Measurements from ENCODE around the gene AHNAK.
"Not testable (repeated sequence)": the region's sequence is repeated elsewhere in the genome, so short reads cannot be mapped to it uniquely, and the experiment has no call there.

The AHNAK gene

GRCh38 chr11:62535802-62536201 is 10.8 kb downstream of the AHNAK start:
- DNase-seq (ENCODE audit: low read depth): no peak

GRCh38 chr11:62534779-62535545 is 11.6 kb downstream of the AHNAK start:
- DNase-seq (ENCODE audit: low read depth): no peak

- no peak for DNase-seq (ENCODE audit: low read depth)
Measured at GRCh38 chr11:62532096-62532495, 14.5 kb downstream of the AHNAK start.

- DNase-seq (ENCODE audit: low read depth): no peak
Measured at GRCh38 chr11:62516736-62517371, 29.8 kb downstream of the AHNAK start.

- DNase-seq (ENCODE audit: low read depth): no peak
Measured at GRCh38 chr11:62514151-62514550, 32.5 kb downstream of the AHNAK start.

GRCh38 chr11:62513626-62514025 is 33.0 kb downstream of the AHNAK start:
- no peak for DNase-seq (ENCODE audit: low read depth)

GRCh38 chr11:62512961-62513360 is 33.6 kb downstream of the AHNAK start:
- DNase-seq (ENCODE audit: low read depth): no peak

GRCh38 chr11:62508336-62509058 is 38.1 kb downstream of the AHNAK start:
- DNase-seq (ENCODE audit: low read depth): no peak

- no peak for DNase-seq (ENCODE audit: low read depth)
Measured at GRCh38 chr11:62507125-62507422, 39.5 kb downstream of the AHNAK start.

GRCh38 chr11:62506413-62507124 is 40.0 kb downstream of the AHNAK start:
- no peak for DNase-seq (ENCODE audit: low read depth)

GRCh38 chr11:62505440-62506091 is 41.0 kb downstream of the AHNAK start:
- DNase-seq (ENCODE audit: low read depth): no peak

GRCh38 chr11:62505059-62505439 is 41.6 kb downstream of the AHNAK start:
- no peak for DNase-seq (ENCODE audit: low read depth)

- DNase-seq (ENCODE audit: low read depth): no peak
Measured at GRCh38 chr11:62504158-62504973, 42.2 kb downstream of the AHNAK start.

GRCh38 chr11:62502030-62502730 is 44.4 kb downstream of the AHNAK start:
- no peak for DNase-seq (ENCODE audit: low read depth)

GRCh38 chr11:62501432-62501891 is 45.1 kb downstream of the AHNAK start:
- no peak for DNase-seq (ENCODE audit: low read depth)

GRCh38 chr11:62500650-62501030 is 46.0 kb downstream of the AHNAK start:
- no peak for DNase-seq (ENCODE audit: low read depth)

- no peak for DNase-seq (ENCODE audit: low read depth)
Measured at GRCh38 chr11:62499944-62500649, 46.5 kb downstream of the AHNAK start.

GRCh38 chr11:62499311-62499943 is 47.2 kb downstream of the AHNAK start:
- DNase-seq (ENCODE audit: low read depth): not testable (repeated sequence)

Measured in activated T-cell treated with anti-CD3 and anti-CD28 coated beads for 48 hours (primary cell).